Thyroid gland (tissue), 4 donors: ENCODE results near the gene ALG5. TPM values are rescaled to one million over a fixed set of nuclear protein-coding genes. Genes with fewer than 3 reads are reported as not detected.

Experiments
- DNase-seq, 2 donors: peaks; one replicate each; pipeline ENCODE4 v3.0.0-alpha.2; 2019
- H3K27ac ChIP-seq, 3 donors: fragments of 200-600 bp; sonication (generic); 1 replicate in 2 of 3; 2 replicates in 1 of 3; pipeline ENCODE4 v1.5.1; 2016 to 2019; ENCODE audit warnings: mild to moderate bottlenecking in 1 of 3, moderate library complexity in 1 of 3
- H3K27me3 ChIP-seq: fragments of 200-600 bp; sonication (generic); one replicate; pipeline ENCODE4 v1.5.1; 2019
- H3K36me3 ChIP-seq, 2 donors: fragments of 200-600 bp; sonication (generic); one replicate each; pipeline ENCODE4 v1.5.1; 2016 to 2019
- H3K4me1 ChIP-seq, 2 donors: fragments of 200-600 bp; sonication (generic); one replicate each; pipeline ENCODE4 v1.5.1; 2017 to 2019
- H3K4me3 ChIP-seq, 3 donors: fragments of 200-600 bp; sonication (generic); replicated peaks in 1 of 3; 1 replicate in 2 of 3; 2 replicates in 1 of 3; pipeline ENCODE4 v1.5.1; 2016; ENCODE audit warnings: mild to moderate bottlenecking in 1 of 3
- H3K9me3 ChIP-seq: fragments of 200-600 bp; sonication (generic); one replicate; pipeline ENCODE4 v1.5.1; 2017
- POLR2A ChIP-seq, 2 donors: fragments of 450-650 bp; IDR thresholded peaks; one replicate each; pipeline ENCODE4 v1.6.1; 2017; ENCODE audit warnings: antibody characterized with exemption in 2 of 2, mild to moderate bottlenecking in 2 of 2, moderate library complexity in 1 of 2
- WGBS, 2 donors: methylation state at CpG; one replicate each; pipeline ENCODE4 v1.1.5; 2017; 5-methylcytosine and 5-hydroxymethylcytosine counted together
- intact Hi-C: fragments of 100-400 bp; cut with DNase I; formaldehyde crosslinking; loops from one replicate; pipeline ENCODE4 v1.15.1; 2023
- total RNA-seq, 4 donors: library from RNA; depleted of rRNA; stranded (reverse); fragments of >200 nt; gene quantifications; one replicate each; pipeline ENCODE4 v1.2.3, GENCODE V29; 2016
- TF ChIP-seq, protein P1 (sequence below), 6 experiments: fragments of 200-600 bp in 3 of 6; fragments of 450-650 bp in 3 of 6; sonication (generic) in 3 of 6; IDR thresholded peaks; one replicate each; pipeline ENCODE4 v1.5.1; 2016 to 2019; ENCODE audit warnings: antibody characterized with exemption in 6 of 6, mild to moderate bottlenecking in 2 of 6, inconsistent platforms in 1 of 6, moderate library complexity in 1 of 6

ALG5 gene
- total RNA-seq, 4 donors from 2014 or later: 41.4 to 74.1 (median 70.0) TPM

DNA sequence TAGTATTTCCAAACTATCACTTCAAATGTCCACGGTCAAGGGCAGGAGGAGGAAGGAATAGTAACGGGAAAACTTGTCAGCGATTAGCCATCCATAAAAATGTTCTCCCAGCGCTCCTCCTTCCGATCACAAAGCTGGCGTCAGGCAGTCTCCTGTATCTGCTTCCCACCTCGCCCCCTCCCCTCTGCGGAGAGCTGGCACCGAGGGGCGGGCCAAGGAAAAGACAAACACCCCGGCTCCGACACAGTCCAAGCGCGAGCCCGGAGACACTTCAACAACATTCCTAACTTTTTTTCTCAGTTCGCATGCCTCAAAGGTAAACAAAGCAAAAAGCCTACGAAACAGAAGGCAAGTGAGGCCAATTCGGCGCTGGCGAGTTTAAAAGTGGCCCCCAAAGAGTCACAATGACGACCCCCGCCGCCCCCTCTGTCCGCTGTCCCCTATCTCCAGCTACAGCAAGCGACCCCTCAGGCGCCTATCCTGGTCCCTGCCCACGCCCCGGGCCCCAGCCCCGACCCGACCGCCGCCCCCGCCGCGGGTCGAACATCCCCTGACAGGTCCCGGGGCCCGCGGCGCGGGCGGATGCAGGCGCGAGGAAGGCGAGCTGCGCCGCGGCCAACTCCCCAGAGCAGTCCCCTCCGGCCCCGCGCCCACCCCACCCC is 79.8 kb downstream of the ALG5 start:
- Histone ChIP-seq H3K4me3 (peak overlapping the region; percentile 4 to 70 (median 22)), H3K4me1 (peaks cover 14 to 36% of the 10 kb centered on the region in 2 donors), H3K9me3 (no peaks in the 10 kb centered on the region), H3K27me3 (no peaks in the 10 kb centered on the region), H3K36me3 (no peaks in the 10 kb centered on the region), H3K27ac (peak overlapping the region; percentile 90 to 94 (median 93))
- WGBS, 2 donors: 1% methylated on average over 24 to 34 of the region's 51 CpGs
- peak in 1 of 2 donors; percentile 80 for TF ChIP-seq POLR2A (IDR thresholded peaks at IDR 0.05)
- TF ChIP-seq, protein P1, sequence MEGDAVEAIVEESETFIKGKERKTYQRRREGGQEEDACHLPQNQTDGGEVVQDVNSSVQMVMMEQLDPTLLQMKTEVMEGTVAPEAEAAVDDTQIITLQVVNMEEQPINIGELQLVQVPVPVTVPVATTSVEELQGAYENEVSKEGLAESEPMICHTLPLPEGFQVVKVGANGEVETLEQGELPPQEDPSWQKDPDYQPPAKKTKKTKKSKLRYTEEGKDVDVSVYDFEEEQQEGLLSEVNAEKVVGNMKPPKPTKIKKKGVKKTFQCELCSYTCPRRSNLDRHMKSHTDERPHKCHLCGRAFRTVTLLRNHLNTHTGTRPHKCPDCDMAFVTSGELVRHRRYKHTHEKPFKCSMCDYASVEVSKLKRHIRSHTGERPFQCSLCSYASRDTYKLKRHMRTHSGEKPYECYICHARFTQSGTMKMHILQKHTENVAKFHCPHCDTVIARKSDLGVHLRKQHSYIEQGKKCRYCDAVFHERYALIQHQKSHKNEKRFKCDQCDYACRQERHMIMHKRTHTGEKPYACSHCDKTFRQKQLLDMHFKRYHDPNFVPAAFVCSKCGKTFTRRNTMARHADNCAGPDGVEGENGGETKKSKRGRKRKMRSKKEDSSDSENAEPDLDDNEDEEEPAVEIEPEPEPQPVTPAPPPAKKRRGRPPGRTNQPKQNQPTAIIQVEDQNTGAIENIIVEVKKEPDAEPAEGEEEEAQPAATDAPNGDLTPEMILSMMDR (IDR thresholded peaks at IDR 0.05): no peak
- intact Hi-C loops: no loop called here
- peak; percentile 87 to 89 for DNase-seq

DNA sequence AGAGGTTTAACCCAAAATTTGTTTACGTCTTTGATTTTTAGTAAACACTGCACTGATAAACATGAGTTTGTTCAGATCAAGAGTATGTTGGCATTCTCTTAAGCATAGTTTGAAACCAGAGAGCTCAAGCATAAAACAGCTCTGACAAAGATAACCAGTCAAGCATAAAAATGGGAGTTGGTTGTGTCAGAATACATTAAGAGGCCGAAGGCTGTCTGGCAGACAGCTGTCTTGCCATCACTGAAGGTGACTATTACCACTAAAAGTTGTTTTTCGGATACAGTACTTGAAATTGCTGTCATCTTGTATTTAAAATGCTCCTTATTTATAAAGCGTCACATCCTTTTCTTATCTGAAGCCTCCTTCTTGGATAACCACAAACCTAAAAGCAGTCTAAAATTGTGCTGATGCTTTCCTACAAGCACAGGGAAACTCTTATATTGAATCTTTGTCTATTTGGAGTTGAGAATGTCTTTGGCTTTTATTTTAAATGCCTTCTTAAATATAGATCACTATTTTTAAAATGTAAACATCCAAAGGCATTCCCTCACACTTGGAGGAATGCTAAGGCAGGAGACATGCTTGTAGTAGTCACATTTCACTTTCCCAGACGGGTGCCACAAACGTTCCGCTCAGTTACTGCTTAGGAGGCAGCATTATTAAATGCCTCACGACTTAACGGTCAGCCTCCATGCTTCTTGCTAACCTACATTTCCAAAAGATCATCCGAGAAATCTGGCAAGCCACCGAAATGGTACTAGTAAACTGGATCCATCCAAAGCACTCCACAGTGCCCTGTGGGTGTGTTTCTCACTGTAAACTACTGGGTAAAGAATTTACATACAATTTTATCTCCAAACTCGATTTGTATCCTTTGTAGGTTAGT is 80.7 kb downstream of the ALG5 start:
- peak in 1 of 2 donors; percentile 58 for TF ChIP-seq POLR2A (IDR thresholded peaks at IDR 0.05)
- TF ChIP-seq, protein P1 (IDR thresholded peaks at IDR 0.05): no peak
- no peaks in the 10 kb centered on the region for H3K27me3 ChIP-seq
- peaks cover 15 to 41% of the 10 kb centered on the region in 2 donors for H3K4me1 ChIP-seq
- 15 to 16% methylated on average over 12 of the region's 12 CpGs for WGBS, 2 donors
- H3K36me3 ChIP-seq: no peaks in the 10 kb centered on the region
- H3K27ac ChIP-seq: peak overlapping the region; percentile 90 to 94 (median 93)
- intact Hi-C loops: no loop called here
- peak overlapping the region; percentile 4 to 70 (median 22) for H3K4me3 ChIP-seq
- H3K9me3 ChIP-seq: no peaks in the 10 kb centered on the region
- peak; percentile 16 to 27 for DNase-seq

DNA sequence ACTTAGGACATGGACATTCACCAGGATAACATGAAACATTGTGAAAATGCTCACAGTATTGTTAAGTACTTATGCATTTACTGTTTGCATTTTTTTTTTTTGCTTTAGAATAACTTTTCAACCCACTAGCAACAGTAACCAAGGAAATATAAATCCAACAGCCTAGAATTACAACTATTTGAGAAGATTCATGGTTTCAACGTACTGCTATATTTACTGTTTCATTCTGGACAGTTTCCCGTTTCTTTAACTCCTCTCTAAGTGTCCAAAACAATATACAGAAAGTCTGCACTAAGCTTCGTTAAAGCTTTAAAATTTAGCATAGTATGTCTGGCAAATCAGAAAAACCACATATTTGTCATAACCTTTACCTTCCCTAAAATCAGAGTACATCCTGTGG is 81.8 kb downstream of the ALG5 start:
- intact Hi-C loops: no loop called here
- peaks cover 27 to 52% of the 10 kb centered on the region in 2 donors for H3K4me1 ChIP-seq
- no peak for DNase-seq
- TF ChIP-seq POLR2A (IDR thresholded peaks at IDR 0.05): no peak
- TF ChIP-seq, protein P1 (IDR thresholded peaks at IDR 0.05): no peak
- no peaks in the 10 kb centered on the region for H3K36me3 ChIP-seq
- no peaks in the 10 kb centered on the region for H3K9me3 ChIP-seq
- H3K27me3 ChIP-seq: no peaks in the 10 kb centered on the region
- H3K27ac ChIP-seq: peak overlapping the region in 2 of 3 donors; percentile 93 to 94
- 79 to 81% methylated on average over 3 of the region's 3 CpGs for WGBS, 2 donors
- no peak overlapping the region for H3K4me3 ChIP-seq

DNA sequence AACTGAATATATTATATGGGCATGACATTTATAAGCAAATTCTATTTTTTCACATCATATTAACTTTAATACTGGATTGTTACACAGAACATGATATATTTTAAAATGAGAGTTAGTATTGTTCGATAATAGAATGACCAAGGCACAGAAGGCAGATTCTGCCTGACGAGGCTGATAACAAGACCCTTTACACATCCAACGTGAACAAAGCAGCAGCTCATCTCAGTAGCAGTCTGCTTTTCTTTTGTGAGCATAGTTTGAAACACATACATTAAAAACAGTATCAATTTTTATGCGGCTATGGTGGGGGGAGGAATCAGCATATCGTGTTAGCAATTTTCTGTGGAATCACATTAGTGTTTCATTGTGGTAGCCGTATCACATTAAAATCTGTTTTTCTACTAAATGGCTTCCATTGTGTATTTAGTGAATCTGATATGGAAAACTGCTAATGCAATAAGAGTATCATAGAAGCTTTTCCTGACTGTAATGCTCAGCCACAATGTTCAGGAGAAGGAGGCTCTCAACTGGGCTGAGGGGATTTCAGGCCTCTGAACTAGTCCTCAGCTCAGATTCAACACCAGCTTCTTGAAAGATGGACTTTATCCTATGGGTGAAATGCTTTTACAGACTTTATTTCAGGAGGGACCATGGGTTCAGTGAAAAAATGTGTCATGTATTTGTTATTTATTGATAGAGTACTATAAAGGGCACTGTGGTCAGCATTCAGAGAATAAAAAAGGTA is 83.1 kb downstream of the ALG5 start:
- no peaks in the 10 kb centered on the region for H3K9me3 ChIP-seq
- no peak for TF ChIP-seq POLR2A (IDR thresholded peaks at IDR 0.05)
- TF ChIP-seq, protein P1 (IDR thresholded peaks at IDR 0.05): no peak
- intact Hi-C loops: no loop called here
- no peaks in the 10 kb centered on the region for H3K27me3 ChIP-seq
- no peak for DNase-seq
- peaks cover 29 to 58% of the 10 kb centered on the region in 2 donors for H3K4me1 ChIP-seq
- 95 to 97% methylated on average over 6 of the region's 6 CpGs for WGBS, 2 donors
- no peak overlapping the region for H3K4me3 ChIP-seq
- no peaks in the 10 kb centered on the region for H3K36me3 ChIP-seq
- H3K27ac ChIP-seq: peak overlapping the region in 2 of 3 donors; percentile 93 to 94
